NOMO-1 treated with dmso at 0.1 percent for 144 hours (cell line): ENCODE data around the gene ADAMTS3.

ENCODE experiments used
- DNase-seq: peaks from one replicate; lab custom pipeline; 2025; ENCODE audit not compliant: unreplicated experiment; lab: John Stamatoyannopoulos, UW

ADAMTS3 gene

DNA sequence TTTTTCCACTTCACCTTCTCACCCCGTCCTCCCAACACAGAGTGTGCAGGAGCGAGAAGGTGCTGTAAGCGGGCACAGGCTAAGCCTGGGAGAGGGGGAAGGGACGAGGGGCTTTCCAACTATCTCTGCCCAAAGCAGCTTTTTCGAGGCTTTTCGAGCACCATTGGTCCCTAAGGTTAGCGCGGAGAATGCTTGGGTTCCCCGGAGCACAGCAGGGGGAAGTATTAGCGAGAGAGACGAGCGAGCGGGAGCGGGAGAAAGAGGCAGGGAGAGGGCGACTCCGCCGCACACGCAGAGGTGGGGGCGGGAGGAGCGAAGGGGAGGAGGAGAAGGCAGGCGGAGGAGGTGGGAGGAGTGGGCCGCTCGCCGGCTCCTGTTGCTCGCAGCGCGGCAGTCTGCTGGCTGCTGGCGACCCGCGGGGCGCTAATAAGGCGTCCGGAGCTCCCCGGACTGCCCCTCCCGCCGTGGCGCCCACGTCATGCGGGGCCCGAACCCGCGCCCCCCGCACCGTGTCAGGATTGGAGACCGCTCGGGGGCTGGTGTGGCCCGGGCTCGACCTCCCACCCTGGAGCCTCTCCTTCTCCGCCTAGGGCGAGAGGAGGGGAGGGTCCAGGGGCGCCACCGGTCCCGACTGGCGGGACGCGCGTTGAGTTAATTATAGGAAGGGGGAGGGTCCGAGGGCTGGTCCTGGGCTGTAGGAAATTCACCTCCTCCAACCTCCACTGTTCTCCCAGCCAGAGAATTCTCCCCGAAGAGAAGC is at the start of gene ADAMTS3:
ADAMTS3 (minus strand) TSS at position 263 of the 760 bp plus-strand sequence. CDS start 459 bp downstream, outside the sequence.
- peak; percentile 39 for DNase-seq

DNA sequence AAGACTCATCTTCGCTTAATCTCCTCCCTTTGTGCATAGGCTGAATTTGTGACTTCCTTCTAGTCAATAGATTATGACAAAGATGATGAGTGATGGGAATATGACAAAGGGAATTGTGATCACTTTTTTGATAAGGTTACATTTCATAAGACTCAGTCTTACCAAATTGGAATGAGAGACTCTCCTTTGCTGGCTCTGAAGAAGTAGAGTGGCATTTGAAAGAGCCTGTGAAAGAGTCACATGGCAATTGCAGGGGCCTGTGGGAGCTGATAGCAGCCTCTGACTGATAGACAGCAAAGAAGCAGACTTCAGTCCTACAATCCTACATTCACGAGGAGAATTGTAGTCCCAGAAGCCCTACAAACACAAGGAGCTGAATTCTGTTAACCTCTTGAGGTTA is 44.9 kb upstream of the ADAMTS3 start:
- DNase-seq, result no peak

DNA sequence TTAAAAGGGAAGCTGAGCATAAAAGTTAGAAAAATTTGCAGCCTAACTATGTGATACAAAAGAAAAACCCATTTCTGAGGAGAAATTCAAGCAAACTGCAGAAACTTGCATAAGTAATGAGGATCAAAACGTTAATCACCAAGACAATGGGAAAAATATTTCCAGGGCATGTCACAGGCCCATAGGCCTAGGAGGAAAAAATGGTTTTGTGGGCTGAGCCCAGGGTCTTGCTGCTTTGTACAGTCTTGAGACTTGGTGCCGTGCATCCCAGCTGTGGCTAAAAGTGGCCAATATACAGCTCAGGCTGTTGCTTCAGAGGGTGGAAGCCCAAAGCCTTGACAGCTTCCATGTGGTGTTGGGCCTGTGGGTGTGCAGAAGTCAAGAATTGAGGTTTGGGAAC is 37.7 kb upstream of the ADAMTS3 start:
- no peak for DNase-seq

DNA sequence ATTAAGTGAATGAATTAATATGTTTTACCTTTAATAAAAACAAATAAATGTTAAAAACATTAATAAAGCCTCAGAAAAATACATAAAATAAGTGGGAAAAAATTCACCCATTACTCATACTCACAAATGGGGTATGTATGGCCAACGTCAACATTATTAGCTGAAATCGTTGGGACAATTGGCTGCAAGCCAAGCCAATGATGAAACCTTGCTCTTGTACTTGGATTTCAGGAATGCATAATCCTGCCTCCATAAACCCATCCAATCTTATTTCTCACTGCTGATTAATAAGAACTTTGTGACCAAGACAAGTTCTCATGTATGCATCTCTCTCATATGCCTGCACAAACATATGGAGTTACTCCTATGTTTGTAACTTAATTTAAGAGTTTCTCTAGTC is 35.3 kb upstream of the ADAMTS3 start:
- DNase-seq, result no peak

DNA sequence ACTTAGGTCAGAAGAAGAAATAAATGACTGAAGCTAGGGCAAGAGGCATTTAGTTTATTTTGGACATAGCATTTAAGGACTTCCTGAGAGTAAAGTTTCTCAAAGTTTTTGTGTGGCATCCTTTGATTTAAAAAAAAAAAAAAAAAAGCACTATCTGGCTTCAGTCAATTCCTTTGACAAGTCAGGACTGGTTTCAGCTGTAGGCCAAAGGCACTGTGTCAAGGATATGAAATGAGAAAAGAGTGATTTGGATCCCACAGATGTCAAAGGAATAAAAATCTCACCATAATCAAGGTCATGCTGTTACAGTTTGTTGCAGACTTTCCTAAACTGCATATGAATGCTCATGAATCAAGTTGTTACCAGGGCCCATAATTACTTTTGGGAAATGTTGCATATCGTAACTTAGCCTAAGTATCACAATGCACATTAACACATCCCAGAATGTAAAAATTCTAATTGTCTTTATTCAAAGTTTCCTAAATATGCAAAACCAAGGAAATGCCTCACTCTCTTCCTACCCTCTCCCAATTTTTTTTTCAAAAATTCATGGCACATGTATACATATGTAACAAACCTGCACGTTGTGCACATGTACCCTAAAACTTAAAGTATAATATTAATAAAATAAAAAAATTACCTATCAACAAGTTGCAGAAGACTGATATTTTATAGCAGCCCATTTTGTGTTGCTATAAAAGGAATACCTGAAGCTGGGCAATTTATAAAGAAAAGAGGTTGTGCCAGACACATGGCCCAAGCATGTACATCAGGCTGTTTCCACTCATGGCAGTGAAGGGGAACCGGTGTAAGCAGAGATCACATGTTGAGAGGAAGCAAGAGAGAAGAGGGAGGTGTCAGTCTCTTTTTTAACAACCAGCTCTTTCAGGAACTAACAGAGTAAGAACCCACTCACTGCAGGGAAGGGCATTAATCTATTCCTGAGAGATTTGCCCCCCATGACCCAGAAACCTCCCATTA is 33.7 kb upstream of the ADAMTS3 start:
- no peak for DNase-seq

DNA sequence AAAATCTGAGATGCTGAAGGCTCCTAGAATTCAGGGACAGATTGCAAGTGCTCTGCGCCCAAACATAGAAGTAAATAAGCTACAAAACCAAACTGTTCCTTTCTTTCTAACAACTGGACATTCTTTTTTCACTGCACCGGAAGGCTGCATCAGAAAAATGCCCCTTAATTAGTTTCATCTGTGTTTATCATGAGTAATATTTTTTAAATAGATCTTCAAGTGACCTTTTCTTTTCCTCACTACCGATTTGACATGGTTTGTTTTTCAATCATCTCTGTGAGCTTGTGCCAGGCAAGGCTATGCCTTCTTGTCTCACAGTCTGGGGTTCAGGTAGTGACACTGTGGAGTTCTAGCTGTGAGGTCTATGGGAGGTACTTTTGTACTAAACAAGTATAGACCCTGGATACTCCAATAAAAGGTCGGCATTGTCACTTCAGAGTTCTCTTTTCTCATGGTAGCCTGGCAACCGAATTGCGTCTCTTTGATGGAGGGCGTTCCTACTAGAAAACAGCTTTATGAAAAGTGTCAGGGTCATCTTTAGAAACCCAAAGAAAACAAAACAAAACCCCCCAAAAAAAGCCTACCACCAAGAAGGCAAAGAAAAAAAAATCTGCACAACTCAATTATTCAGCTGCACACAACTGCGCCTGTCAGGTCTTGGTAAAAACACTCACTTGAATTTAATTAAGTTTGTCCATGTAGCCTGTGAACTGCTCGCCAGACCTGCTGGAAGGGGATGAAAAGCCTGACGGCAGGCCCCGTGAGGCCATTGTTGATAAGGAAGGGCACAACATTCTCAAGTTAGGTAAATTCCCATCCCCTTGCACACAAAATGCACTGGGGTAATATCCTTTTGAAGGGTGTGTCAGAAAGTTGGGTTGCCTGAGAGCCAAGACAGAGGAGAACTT is 22.8 kb upstream of the ADAMTS3 start:
- no peak for DNase-seq

DNA sequence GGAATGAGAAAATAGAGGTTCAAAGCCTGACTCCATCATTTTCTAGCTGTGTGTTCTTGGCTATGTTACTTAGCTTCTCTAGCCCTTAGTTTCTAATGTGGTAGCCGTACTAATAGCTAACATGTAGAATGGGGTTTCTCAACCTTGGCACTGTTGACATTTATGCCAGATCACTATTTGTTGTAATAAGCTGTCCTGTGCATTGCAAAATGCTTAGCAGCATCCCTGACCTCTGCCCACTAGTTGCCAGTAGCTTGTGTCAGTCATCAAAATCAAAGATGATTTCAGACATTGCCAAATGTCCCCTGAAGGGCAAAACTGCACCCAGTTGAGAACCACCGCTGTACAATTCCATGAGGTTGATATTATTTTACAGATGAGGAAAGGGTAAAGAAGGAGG is 18.3 kb upstream of the ADAMTS3 start:
- peak; percentile 6 for DNase-seq

DNA sequence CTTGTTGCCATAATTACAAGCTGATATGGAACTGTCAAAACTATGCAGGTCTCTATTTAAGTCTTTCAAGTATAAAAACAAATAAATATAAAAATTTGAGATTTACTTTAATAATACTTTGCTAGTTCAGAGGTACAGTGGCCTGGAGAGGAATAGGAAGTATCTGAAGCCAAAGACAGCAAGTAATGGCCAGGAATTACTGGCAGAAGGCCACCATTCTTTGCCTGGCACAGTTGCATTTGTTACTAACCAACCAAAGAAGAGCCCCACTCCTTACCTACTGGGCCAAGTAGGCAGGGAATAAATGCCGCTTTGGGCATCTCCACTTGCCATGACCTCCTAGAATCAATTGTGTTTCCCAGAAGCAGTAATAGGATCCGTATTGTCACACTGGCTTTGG is 13.8 kb upstream of the ADAMTS3 start:
- DNase-seq, result no peak

DNA sequence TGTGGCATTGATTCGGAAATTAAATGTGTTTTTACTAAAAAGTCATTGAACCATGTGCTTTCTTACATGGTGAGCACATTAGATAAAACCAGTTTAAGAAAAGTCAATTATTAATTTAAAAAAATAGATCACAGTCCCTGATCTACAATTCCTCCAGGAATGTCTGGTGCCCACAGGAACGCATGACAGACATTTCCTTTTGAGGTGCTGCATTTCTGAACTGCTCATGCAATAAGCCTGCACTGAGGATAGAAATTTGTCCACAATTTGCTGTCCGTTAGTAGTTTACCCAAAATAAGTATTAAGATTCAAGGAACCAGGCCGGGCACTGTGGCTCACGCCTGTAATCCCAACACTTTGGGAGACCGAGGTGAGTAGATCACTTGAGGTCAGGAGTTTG is 8.2 kb upstream of the ADAMTS3 start:
- DNase-seq, result no peak

DNA sequence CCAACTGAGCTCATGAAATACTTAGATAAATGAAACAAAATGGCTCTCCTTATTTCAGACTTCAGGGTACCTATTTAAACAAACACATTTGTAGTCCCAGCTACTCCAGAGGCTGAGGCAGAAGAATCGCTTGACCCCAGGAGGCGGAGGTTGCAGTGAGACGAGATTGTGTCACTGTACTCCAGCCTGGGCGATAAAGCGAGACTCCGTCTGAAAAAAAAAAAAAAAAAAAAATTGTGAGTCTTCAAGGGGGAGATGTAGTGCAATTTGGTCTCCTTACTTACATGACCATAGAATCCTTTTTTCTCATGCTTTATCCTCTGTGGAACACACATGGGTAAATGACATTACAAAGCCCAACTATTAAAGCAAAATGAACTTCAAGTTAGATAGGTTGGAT is 2.3 kb upstream of the ADAMTS3 start:
- DNase-seq, result no peak

DNA sequence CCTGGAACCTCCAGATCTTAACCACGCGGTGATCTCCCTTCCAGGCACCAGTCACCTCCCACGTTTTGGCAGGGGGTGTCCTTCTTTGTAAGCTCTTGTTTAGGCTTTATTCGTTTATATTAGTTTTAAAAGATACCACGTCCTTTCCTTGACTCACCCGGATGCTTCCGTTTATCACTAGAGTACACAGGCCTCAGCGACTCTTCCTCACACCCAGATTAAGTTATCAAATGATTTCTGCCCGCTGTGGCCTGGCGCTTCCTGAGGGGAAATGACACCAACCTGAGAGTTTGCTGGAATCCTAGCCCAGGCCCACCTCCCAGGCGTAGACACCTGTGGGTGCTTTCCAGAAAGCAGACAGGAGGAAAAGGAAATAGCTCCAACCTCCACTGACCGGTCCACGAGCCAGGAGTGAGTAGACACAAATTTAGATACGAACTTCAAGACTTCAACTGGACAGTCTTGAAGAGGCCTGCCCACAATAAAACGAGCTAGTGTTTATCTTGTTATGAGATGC is 756 bp upstream of the ADAMTS3 start:
- no peak for DNase-seq

DNA sequence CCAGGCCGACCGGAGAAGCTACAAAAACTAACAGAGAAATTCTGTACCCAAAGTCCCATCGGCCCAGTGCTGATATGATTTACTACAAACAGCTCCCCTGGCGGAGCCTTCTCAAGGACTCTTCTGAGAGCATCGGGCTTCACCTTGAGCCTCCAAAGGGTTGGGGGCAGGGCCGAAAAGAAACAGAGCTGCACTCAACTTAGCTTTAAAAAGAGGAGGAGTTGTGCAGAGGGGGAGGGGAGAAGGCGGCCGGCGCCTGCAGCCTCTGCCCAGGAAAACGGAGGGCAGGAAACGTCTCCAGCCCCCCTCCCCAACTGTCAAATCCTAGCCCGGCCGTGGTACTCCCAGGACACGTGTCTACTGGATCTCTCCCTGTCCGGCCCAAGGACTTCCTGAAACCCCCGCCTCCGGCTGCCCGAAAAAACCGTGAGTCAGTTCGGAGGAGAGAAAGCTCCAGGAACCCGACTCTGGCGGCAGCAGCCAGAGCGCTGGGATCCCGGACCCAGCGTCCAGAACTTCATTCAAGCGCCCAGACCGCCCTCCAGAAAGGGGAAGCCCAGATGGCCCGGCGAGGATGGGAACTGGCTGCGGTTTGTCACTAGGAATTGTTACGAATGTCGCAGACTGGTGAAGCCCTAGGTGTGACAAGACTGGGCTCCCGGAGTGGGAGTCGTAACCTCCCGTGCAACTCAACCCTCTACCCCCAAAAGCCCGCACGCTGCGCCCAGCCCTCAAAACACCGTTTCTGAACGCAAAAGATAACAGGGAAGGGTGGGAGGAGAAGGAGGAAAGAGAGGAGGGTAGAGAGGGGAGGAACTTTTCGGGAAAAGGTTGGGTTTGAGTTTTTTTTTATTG is 973 bp downstream of the ADAMTS3 start:
- DNase-seq, result peak; percentile 38

DNA sequence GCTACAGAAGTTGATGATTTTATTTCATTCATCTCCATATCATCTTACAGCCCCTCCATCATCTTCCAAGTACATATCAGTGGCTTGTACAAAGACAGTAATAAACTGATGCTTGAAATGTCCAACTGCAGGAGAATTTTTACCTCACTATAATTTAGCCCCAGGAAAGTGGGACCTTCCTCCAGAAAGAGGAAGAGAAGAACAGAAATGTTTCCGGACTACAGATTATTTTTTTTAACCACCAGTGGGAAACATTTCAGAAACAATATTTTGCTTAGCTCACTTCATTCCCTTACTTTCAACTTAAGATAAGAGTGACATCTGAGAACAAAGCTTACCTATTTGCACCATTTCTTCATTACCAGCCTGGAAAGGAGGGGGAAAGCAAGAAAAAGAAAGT is 2.0 kb downstream of the ADAMTS3 start:
- DNase-seq, result no peak

DNA sequence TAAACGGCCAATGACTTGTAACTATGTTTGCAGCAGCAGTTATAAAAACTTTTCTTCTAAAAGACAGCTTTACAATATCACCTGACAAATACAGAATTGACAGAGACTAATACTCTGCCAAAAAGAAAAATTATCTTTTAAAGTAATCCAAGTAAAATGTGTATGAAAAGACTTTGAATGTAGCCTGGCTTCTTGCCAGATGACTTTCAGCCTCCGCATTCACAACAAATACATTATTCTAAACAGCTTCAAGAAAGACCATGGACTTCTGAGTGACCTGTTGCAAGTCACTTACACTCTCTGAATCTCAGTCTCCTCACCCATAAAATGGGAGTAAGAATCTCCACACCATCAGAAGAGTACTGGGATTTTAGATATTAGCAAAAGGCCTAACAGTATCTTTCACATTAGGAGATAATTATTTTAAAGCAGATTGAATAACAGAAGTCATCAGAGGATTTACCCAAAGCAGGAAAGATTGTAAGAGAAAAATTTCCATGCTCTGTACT is 2.5 kb downstream of the ADAMTS3 start:
- no peak for DNase-seq

DNA sequence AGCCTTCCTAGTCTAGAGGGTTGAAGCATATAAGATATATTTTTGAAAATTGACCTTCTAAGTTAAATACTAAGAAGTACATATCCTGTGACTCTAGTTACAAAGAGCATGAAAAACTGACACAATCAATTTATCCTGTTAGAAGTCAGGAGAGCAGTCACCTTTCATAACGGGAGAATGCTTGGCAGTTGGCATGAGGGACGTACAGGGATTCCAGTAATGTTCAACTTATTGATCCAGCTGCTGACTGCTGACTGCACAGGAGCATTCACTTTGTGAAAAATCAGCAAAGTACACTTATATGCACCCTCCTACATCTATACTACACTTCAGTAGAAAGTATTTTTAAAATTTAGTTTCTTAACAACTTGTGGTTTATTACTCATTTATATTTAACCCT is 4.2 kb downstream of the ADAMTS3 start:
- no peak for DNase-seq

DNA sequence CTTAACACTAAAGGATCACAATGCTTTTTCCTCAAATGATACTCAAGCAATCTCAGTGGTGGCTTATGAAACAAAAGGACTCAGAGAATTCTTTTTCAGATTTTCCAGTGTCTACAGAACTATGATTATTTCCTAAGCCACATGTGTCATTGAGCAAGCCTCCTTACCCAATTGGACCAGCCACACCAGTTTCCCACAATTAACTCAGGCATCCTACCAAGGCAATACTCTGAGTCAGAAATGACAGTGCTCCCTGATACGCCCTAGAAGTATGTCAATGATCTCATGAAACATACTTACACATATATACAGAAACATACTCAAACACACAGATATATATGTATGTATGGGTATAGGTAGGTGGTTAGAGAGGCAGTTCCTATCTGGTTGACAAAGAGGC is 4.8 kb downstream of the ADAMTS3 start:
- DNase-seq, result peak; percentile 15

DNA sequence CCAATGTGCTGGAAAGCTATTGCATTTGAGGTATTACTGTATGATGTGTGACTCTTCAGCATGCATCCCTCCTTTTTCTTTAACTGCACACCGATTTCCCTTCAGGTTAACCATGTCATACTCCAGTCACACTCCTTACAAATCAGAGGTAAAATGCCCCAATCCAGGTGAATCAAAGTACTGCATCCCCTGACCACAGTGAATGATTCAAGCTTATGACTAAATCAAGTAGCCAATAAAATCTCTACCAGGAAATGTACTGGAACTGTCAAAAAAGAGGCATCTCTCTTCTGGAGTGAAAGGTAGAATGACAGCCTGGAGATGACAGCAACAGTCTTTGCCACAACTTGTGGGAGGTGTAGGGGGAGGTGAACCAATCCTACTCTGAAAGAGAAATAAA is 10.4 kb downstream of the ADAMTS3 start:
- no peak for DNase-seq

DNA sequence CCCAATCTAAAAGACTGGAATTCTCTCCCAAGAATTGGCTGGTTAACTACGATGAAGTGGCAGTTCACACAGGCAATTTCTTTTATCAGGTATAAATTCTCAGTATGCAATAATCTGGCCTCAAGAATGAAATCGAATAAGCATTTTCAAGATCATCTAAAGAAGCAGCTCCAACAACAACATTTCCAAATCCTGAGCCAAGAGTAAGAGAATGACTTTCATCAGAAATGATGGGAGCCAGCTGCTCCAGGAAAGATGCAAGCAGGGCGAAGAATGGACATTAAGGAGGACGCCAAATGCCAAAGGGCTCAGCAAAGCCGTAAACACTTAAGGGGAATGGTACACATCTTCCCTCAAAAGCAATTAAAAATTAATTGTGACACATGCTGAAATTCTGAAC is 12.0 kb downstream of the ADAMTS3 start:
- no peak for DNase-seq

DNA sequence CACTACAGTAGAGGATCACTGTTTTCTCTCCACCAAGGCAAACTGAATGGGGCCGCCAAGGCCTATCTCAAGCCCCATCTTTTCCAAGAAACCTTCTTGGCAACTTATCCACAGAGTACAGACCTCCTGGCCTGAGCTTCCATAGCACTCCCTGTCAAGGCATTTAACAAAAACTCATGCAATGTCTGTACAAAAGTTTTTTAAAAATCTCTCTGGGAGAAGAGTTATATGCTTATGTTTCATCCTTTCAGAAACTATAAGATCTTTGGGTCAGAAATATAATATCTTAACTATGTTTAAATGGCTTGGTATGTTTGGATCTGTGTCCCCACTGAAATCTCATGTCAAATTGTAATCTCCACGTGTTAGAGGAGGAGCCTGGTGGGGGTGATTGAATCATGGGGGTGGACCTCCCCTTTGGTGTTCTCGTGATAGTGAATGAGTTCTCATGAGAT is 13.6 kb downstream of the ADAMTS3 start:
- no peak for DNase-seq
